ENCODE results near the gene ZNF367.

- TF ChIP-seq POLR2A (IDR thresholded peaks at IDR 0.05; ENCODE audit: low read length) (no peak), GATA1 (IDR thresholded peaks at IDR 0.05; ENCODE audit: low read depth, low read length) (no peak)
Measured at GRCh38 chr9:96461336-96461735, 43.2 kb upstream of the ZNF367 start.
